ENCODE data around the gene GLRA1.

- TF ChIP-seq CTCF (conservative IDR thresholded peaks at IDR 0.05 in 1 of 2, IDR thresholded peaks at IDR 0.05 in 1 of 2; ENCODE audit: extremely low read depth in 1 of 2, insufficient read depth in 1 of 2, low read depth in 1 of 2, low read length in 2 of 2) (no peak), EZH2 (IDR thresholded peaks at IDR 0.05; ENCODE audit: borderline replicate concordance, low read length) (no peak)
Observed at GRCh38 chr5:151926188-151926587, 1.5 kb upstream of the GLRA1 start.
